Hematopoietic multipotent progenitor cell treated with erythropoietin and hydrocortisone succinate and interleukin-3 and kit ligand, for 15 days (in vitro differentiated cells): ENCODE data around the gene RNF182.
"Not testable (repeated sequence)": the region's sequence is repeated elsewhere in the genome, so short reads cannot be mapped to it uniquely, and the experiment has no call there.

Source experiments
- DNase-seq: peaks from one replicate; pipeline ENCODE4 v3.0.0-alpha.2; 2015; ENCODE audit warnings: low spot score

RNF182 gene, protein sequence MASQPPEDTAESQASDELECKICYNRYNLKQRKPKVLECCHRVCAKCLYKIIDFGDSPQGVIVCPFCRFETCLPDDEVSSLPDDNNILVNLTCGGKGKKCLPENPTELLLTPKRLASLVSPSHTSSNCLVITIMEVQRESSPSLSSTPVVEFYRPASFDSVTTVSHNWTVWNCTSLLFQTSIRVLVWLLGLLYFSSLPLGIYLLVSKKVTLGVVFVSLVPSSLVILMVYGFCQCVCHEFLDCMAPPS

DNA sequence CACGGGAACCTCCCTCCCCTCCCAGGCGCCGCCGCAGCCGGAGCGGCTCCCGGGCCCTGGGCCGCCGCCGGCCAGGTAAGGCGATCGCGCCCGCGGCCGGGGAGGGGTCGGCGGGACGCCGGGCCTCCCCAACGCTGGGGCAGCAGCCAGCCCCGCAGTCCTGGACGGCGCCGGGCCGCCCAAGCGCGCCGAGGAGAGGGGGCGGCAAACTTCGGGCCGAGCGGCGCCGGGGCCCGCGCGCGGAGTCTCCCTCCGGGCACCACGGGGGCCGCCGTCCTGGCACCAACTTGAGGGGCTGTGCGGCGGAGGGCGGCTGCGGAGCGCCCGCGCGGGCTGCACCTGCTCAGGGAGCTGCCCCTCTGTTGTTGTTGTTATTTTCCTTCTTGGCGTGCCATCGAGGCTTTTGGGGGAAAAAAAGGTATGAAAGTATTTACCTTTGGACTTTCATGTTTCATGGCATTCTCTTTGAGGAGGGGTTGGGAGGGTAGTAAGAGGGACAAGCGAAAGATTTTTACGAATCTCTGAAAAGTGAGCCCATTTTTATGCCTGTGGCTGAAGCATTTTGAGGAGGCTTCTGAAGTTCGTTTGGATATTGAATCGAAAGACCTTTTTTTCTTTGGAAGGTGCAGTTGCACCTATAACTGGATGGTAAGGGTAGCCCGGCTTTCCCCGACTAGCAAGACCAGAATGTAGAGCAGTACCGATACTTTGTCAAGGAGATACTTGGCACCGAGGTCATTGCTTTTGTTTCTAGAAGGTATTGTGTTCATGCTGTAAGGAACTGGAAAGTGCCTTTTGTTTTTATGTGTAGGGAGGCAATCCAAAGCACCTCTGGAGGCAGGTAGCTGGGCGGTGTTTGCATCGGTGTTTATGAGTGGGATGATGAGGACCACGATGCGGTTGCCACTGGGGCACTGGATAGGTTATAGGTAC lies at the start of gene RNF182:
TSS of gene RNF182 (plus strand) at position 4 of the 933 bp plus-strand sequence. CDS start 52,168 bp downstream, outside the sequence.
- no peak for DNase-seq

DNA sequence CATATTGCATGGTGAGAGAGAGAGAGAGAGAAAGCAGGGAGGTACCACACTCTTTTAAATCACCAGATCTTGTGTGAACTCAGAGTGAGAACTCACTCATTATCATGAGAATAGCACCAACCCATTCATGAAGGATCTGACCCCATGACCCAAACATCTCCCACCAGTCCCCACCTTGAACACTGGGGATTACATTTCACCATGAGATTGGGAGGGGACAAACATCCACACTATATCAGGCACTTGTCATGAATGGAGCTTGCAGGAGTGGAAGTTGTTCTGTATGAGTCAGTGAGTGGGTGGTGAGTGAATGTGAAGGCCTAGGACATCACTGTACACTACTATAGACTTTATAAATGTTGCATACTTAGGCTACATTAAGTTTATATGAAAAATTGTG lies 47.7 kb upstream of the RNF182 start:
- DNase-seq: no peak

DNA sequence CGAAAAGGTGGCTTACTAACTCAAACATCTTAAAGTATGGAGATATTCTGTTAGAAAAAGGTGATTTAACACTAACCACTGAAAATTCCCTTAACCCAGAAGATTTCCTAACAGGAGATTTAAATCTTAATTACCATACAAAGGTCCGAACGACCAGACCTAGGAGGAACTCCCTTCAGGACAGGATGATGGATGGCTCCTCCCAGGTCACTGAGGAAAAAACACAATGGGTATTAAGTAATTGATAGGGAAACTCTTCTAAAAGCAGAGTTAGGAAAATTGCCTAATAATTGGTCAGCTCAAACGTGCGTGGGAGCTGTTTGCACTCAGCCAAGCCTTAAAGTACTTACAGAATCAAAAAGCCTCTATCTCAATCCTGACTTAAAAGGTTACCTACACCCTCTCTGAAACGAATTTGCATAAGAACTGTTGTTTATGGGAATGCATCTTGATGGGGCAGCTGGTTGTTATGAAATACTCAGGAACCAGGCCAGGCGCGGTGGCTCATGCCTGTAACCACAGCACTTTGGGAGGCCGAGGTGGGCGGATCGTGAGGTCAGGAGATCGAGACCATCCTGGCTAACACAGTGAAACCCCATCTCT lies 44.6 kb upstream of the RNF182 start:
- not testable (repeated sequence) for DNase-seq

DNA sequence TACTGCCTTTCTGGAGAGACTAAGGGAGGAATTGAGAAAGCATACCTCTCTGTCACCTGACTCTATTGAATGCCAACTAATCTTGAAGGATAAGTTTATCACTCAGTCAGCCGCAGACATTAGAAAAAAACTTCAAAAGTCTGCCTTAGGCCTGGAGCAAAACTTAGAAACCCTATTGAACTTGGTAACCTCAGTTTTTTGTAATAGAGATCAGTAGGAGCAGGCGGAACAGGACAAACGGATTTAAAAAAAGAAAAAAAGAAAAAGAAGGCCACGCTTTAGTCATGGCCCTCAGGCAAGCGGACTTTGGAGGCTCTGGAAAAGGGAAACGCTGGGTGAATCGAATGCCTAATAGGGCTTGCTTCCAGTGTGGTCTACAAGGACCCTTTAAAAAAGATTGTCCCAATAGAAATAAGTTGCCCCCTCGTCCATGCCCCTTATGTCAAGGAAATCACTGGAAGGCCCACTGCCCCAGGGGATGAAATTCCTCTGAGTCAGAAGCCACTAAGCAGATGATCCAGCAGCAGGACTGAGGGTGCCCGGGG lies 43.1 kb upstream of the RNF182 start:
- DNase-seq: no peak

DNA sequence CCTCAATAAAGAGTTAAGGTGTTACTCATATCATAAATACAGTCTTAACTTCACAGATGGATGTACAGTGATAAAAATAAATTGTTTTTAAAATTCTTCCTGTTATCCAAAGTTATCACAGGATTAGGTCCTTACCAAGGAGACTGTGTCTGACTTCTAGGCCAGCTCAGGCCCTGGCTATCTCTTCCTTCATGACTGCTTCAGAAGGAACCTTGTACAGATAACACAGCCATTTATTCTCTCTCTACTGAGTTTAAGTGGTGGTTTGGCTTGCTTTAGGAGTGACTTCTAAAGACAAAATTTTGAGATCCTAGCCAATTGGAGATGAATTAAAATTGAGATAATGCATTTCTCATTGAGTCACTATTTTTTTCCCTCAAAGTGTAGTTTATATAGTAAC lies 40.8 kb upstream of the RNF182 start:
- no peak for DNase-seq

DNA sequence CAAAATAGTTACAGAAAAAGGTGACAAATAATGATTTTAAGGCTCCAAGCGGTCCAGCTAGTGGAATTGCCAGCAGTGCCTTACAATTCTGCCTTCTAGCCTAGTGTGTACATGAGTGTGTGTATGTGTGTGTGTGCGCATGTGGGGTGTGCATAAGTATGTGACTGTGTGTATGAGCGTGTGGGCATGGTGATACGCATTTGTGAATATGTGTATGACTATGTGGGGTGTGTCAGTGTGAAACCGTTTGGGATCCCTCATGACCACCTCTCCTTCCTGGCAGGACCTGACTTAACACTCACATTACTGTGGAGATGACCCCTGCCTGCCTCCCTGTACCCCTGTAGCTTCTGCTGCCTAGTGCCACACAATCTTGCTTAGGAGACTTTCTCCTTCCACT lies 40.4 kb upstream of the RNF182 start:
- DNase-seq: no peak

DNA sequence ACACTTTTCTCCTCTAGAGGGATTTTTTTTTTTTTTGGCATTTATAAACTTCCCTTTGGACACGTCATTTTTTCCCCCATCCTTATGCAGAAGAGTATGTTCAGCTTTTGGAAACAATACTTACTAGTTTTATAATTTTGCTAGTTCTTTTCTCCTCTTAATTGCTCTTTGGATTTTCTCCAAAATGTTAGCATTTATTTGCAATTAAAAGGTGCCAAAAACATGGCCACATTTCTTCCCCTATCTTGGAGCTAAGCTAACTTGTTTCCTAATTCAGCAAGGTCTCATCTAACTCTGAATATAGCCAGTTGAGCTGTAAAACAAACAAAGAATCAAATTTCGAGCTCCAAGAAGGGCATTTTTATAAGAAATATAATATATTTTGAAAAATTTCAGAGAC lies 39.2 kb upstream of the RNF182 start:
- DNase-seq: no peak

DNA sequence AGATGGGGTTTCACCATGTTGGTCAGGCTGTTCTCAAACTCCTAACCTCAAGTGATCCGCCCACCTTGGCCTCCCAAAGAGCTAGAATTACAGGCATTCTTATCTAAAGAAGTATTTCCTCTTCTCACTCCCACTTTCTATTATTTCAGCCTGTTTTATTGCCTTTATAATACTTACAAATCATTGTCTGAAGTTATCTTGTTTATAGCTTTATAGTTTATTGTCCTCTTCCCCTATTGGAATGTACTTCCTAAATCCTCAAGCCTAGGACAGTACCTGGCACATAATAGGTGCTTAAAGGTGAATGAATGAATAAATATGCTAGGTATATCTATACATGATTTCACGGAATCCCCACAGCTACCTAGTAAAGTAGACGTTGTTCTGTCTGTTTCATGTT lies 37.8 kb upstream of the RNF182 start:
- DNase-seq: no peak

DNA sequence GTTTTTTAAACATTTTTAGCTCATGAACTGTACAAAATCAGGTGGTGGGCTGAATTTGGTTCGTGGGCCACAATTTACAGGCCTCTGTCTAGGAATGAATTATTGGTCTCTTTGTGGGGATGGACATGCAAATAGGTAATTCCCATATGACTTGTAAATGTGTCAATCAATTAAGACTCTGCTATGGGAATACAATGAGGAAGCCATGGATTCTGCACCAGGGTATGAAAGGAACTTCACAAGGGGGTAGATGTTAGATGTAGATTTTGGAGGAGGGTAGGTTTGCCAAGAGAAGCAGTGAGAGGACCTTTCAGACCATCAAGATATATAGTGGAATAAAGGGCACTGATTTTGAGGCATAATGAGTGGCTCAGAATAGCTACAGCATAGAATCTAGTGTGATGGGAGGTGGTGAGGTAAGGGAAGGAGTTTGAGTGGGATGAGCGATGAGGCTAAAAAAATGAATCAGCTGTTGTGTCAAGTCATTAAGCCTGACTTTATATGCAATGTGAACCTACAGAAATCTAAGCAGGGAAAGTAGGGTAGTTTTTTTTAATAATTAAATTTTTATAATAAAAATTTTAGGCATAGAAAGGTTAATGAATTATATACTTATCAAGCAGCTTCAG lies 32.6 kb upstream of the RNF182 start:
- DNase-seq: no peak

DNA sequence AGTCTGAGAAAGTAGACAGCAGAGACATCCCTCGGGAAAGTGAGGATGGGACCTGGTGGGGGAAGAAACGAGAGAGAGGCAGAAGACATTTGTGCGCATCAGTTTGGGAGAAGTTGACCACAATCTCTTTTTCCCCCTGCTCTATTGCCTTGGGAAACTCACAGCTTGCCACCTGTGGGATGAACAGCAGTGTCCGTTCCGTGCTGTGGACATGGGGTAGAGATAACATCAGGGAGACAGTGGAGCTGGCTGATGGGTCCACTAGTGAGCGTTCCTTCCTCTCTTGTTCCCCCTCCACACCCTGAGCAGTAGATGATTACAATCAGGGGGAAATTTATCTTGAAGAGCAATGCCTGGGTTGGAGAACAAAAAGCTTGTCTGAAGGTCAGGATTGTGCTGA lies 21.8 kb upstream of the RNF182 start:
- DNase-seq: no peak

DNA sequence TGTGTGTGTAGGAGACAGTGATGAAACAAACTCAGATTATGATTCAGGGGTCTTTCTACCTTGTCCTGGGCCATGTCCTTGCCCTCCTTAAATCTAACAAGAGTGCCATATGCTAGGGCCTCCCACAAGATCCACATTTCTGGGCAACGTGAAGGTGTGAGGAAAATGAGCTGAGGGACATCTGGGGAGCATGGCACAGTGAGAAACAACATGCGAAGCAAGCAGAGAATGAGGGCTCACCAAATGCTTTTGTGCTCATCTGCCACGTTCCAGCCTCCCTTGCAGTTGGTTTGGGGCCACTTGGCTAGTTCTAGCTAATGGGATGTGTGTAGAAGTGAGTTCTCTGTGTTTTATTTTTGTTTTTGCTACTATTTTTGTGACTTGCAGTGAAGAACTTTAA lies 21.4 kb upstream of the RNF182 start:
- no peak for DNase-seq

DNA sequence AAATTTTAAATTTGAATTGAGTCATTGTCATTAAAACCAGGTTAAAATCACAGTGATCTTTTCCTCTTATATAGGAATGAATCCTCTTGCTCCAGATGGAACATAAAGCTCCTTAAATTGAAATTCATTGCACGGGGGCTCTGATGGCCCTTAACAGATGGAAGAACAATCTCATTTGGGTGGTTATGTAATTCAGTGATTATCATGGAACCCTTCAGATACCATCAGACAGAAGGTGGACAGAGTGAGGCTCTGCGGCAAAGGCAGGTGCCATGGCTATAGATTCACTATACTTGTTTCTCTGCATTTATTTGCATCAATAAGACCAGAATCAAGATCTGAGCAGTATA lies 17.8 kb upstream of the RNF182 start:
- DNase-seq: no peak

DNA sequence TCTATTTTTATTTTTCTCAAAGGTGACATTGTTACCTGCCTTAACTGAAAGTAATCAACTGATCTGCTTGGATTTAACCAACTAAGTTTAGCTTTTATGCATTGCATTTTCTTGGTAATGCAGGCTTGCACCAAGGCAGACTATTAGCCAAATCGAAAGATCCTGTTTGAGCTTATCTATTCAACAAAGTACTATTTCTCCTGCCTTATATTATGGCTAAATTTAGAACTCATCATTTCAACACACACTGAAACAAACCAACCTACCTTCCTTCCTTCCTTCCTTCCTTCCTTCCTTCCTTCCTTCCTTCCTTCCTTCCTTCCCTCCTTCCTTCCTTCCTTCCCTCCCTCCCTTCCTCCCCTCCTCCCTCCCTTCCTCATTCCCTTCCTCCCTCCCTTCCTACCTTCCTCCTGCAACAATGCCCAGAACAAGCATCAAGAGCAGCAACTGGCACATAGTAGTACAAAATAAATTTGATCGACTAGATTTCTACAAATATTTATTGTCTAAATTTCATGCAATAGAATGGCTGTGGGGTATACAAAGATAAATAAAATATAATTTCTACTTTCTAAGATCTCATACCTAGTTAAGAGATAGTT lies 17.0 kb upstream of the RNF182 start:
- DNase-seq: no peak

DNA sequence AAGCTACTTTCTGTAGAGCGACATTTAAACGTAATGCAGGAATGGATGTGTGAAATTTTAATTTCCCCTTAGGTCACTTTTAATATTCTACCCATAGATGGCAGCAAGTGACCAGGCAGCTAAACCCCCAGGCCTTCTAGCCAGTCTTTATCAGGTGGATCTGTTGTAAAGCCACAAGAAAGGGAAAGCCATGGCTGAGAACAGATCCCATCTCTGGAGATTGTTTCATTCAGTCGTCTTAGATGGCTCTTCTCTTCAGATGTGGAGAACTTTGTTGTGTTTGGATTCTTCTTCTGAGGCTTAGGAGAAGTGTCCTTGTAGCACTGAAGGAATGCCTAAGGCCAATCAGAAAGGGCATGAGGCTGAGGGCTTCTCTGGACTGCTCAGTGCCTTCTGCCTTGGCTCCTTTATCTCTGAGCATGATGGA lies 15.8 kb upstream of the RNF182 start:
- peak; percentile 61 for DNase-seq

DNA sequence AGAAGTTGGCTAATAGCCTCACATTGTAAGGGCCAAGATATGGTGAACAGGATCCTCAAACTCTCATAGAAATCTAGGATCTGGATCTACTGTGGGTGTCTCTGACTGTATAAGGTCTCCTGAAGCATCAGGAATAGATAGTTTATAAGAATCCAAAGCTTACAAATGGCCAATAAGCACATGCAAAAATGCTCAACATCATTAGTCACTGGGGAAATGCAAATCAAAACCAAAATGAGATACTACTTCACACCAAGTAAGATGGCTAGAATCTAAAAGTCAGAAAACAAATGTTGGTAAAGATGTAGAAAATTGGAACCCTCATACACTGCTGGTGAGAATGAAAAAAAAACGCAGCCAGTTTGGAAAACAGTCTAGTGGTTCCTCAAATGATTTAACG lies 14.3 kb upstream of the RNF182 start:
- no peak for DNase-seq

DNA sequence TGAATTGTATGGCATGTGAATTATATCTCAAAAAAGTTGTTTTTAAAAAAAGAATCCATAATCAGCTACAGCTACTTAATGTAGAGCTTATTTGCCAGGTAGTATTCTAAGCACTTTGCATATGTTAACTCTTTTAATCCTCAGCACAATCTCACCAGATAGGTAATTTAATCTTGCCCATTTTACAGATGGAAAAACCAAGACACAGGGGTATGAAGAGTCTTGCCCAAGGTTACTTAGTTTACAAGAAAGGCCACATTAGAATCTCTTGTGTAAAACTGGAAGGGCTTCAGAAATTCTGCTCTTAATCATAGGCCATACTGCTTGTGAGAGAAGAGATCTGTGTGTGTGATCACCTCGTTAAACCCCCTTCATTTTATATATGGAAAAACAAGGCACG lies 13.4 kb upstream of the RNF182 start:
- DNase-seq: no peak

DNA sequence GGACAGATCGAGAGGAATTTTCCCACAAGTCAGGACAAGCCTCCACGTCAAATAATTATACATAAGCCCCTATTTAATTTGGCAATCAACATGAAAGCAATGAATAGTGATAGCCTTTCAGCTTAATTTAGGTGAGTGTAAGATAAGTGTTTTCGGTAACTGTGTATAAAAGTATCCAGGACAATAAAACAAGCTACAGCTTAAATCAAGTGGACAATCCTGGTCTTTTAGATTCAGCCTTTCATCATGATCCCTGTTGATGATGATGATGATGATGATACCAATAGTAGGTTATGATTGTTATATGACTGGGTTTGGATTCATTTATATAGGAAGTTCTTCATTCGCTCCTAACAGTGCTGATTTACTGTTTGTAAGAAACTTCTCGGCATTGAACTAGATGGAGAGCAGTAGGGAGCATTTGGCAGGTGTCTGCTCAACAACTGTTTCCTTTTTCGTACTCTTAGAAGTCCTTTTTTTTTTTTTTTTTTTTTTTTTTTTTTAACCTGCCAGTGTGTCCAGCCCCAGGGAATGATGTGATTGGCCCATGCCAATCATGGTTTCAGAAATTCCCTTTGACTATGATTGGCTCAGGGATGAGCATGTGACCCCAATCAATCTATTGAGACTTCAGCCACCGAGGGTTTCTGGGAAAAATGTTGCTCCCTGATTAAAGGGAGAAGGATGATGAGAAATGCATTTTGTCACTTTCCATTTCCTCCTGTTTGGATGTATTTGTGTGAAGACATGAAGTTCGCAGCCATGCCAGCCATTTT lies 11.3 kb upstream of the RNF182 start:
- DNase-seq: no peak

DNA sequence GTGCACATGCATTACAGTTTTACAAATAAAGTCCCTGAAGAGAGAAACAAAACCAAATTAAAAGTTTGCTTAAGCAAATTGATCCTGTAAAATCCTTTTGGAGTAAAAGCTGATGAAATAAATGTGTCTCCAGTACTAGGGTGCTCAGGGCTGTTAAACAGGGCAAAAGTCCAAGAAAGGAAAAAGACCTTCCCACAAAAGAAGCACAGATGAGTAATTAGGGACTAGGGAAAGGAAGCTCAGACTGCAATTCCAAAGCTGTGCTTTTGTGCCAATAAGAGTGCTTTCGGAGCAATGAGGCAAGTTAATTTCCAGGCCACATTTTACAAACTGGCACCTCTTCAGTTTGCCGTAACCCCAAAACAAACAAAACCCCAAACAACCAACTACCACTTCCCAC lies 10.4 kb upstream of the RNF182 start:
- DNase-seq: no peak

DNA sequence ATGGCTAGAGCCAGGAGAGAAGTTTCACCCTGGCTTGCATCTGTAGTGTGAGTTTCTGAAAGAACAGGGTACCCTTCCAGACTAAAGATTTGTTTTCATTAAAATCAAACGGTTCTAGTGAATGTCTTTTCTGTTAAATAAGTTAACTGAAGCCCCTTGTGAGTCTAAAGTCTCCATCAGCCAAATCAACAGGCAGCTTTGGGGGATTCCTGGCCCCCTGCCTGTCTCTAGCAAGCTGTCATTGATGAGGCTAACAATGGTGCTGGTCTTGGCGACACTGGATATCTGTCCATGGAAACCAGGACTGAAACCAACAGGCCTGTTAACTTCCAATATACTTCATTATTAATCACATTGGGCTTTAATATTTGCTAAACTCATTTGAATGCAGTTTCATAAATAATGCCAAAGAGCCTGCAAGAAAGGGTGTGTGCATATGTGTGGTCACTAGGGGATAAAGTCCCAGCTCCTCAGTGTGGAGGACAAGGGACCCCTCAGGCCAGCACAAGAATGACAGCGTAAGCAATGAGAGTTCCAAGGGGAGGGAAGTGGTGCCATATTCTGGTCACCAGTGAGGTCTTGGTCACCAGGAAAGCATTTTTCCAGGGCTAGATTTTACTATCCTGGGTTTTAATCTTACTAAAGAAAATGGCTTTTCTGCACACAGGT lies 9.1 kb upstream of the RNF182 start:
- no peak for DNase-seq

DNA sequence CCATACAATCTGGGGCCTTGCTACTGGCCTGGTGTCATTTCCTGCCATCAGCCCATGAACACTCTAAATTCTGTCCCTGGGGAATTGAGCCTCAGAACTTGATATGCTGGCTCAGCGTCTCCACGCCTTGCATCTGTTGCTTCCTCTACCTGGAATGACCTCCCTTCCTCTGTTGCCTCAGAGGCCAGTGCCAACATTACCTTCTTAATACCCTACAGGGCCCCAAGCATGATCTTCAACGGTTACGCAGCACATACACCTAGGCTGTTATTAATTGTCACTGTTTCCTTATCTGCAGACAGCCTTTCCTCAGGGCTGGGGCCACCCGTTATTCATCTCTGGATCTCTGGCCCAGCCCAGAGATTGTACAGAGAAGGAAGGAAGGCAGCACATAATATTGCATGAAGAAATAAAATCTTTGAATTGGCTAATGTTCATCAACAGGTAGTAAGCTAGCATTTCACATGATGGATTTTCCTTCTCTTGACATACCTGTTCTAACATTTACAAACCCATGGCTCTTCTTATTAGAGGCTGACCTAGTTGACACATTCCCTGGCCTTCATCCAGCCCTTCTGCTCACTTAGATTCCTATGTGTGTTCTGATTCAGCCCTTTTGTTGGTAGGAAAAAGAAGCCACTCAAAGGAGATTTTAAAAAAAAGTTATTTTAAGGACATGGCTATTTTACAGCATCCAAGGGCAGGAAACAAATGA lies 8.4 kb upstream of the RNF182 start:
- DNase-seq: no peak
